T-helper 1 cell treated with Interleukin-12 subunit alpha and Interleukin-12 subunit beta and Interleukin-4 antibody, amounts not matched to agents 30 μg/mL and 1 μg/mL, for 36 hours (primary cell): ENCODE data around the gene FAM32A.

Experiments
- H3K27ac Mint-ChIP-seq: one replicate; pipeline ENCODE4 v1.8.0; 2021; ENCODE audit warnings: mild to moderate bottlenecking, mixed read lengths
- H3K27me3 Mint-ChIP-seq: one replicate; pipeline ENCODE4 v1.8.0; 2021; ENCODE audit warnings: low read depth, mixed read lengths
- H3K36me3 Mint-ChIP-seq: one replicate; pipeline ENCODE4 v1.8.0; 2021; ENCODE audit warnings: low read depth, mixed read lengths
- H3K4me1 Mint-ChIP-seq: one replicate; pipeline ENCODE4 v1.8.0; 2021; ENCODE audit warnings: low read depth, mixed read lengths
- H3K4me3 Mint-ChIP-seq: one replicate; pipeline ENCODE4 v1.8.0; 2021; ENCODE audit warnings: mild to moderate bottlenecking, moderate library complexity, mixed read lengths
- H3K9me3 Mint-ChIP-seq: one replicate; pipeline ENCODE4 v1.8.0; 2021; ENCODE audit warnings: mixed read lengths

FAM32A gene

DNA sequence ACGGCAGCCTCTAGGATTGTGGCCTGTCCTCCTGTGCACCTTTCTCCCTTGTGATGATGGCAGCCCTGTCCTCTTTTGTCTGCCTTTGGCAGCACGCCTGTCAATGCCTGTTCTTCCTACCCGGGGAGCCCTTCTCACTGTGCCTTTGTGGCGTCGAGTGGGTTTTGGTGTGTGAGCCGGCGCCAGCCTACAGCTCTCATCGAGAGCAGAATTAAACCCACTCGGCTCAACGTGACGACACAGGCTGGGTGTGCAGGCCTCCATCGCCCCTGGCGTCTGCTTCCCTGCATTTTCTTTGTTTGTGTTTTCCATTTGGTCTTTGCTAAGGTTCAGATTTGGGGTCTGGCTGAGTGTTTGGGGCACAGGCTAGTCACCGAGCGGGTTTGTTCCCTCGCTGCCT, 46.9 kb downstream of the FAM32A start:
- H3K27me3 Mint-ChIP-seq = no peaks in the 10 kb centered on the region
- peaks cover 6% of the 10 kb centered on the region for H3K4me1 Mint-ChIP-seq
- peak overlapping the region; percentile 14 for H3K27ac Mint-ChIP-seq
- no peaks in the 10 kb centered on the region for H3K9me3 Mint-ChIP-seq
- H3K36me3 Mint-ChIP-seq = peaks cover 32% of the 10 kb centered on the region
- no peak overlapping the region for H3K4me3 Mint-ChIP-seq

DNA sequence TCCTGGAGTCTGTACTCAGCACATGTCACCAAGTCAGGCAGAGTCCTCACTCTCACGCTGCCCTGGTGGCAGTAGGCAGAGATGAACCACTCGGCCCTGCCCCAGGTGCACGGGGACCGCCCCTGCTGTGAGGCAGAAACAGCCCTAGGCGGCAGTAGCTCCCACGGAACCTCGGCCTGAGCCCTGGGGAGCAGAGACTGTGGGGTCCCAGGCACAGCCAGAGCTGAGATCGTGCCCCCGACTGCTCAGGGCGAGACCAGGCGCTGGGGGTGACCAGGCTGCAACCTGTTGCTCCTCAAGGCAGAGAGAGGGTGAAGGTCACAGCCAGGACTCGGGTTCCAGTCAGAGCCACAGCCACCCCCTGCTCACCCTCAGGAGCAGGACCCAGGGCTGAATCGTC, 47.4 kb downstream of the FAM32A start:
- Mint-ChIP-seq H3K36me3 (peaks cover 32% of the 10 kb centered on the region), H3K27ac (no peak overlapping the region), H3K4me1 (peaks cover 6% of the 10 kb centered on the region), H3K27me3 (no peaks in the 10 kb centered on the region), H3K4me3 (no peak overlapping the region), H3K9me3 (no peaks in the 10 kb centered on the region)

GRCh38 chr19:16233081-16233776, 48.0 kb downstream of the FAM32A start:
- peaks cover 36% of the 10 kb centered on the region for H3K36me3 Mint-ChIP-seq

DNA sequence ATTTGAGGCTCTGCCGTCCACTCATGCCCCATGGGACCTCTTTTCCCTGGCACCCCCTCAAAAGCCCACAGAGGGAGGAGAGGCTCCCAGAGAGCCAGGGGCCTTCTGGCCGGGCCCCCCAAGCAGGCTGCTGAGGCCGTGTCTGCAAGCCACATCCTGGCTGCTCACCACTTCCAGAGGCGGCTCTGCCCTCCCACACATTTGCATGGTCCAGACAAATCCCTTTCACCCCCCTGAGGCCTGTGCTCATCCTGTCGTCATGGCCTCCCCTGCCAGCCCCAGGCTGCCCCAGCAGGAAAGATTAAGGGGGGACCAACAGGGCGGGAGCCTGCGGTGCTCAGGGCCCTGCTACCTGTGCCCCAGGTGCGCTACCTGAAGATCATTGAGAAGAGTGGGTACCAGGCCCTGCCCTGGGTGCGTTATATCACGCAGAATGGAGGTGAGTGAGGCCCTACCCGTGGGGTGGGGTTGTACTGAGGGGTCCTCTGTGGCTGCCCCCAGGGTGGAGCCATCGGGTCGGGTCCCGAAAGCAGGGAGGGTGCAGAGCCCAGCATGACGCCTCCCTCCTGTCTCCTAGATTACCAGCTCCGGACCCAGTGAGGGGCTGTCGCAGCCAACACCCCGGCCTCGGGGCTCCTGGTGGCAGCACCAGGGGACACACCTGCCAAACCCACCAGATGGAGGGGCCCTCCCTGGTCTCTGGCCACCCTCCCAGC, 48.8 kb downstream of the FAM32A start:
- H3K27ac Mint-ChIP-seq = no peak overlapping the region
- H3K27me3 Mint-ChIP-seq = no peaks in the 10 kb centered on the region
- H3K36me3 Mint-ChIP-seq = peaks cover 36% of the 10 kb centered on the region
- H3K4me1 Mint-ChIP-seq = peaks cover 10% of the 10 kb centered on the region
- H3K9me3 Mint-ChIP-seq = no peaks in the 10 kb centered on the region
- no peak overlapping the region for H3K4me3 Mint-ChIP-seq

More at GRCh38 chr19:16233081-16233776, 48.0 kb downstream of the FAM32A start:
- no peak overlapping the region for H3K4me3 Mint-ChIP-seq
- H3K27me3 Mint-ChIP-seq = no peaks in the 10 kb centered on the region
- no peaks in the 10 kb centered on the region for H3K9me3 Mint-ChIP-seq
- H3K4me1 Mint-ChIP-seq = peaks cover 9% of the 10 kb centered on the region
- H3K27ac Mint-ChIP-seq = no peak overlapping the region

- Mint-ChIP-seq H3K36me3 (peaks cover 32% of the 10 kb centered on the region), H3K27ac (no peak overlapping the region), H3K4me1 (peaks cover 10% of the 10 kb centered on the region), H3K27me3 (no peaks in the 10 kb centered on the region), H3K9me3 (no peaks in the 10 kb centered on the region), H3K4me3 (no peak overlapping the region)
These were observed 49.6 kb downstream of the FAM32A start for GRCh38 chr19:16234552-16235445.

DNA sequence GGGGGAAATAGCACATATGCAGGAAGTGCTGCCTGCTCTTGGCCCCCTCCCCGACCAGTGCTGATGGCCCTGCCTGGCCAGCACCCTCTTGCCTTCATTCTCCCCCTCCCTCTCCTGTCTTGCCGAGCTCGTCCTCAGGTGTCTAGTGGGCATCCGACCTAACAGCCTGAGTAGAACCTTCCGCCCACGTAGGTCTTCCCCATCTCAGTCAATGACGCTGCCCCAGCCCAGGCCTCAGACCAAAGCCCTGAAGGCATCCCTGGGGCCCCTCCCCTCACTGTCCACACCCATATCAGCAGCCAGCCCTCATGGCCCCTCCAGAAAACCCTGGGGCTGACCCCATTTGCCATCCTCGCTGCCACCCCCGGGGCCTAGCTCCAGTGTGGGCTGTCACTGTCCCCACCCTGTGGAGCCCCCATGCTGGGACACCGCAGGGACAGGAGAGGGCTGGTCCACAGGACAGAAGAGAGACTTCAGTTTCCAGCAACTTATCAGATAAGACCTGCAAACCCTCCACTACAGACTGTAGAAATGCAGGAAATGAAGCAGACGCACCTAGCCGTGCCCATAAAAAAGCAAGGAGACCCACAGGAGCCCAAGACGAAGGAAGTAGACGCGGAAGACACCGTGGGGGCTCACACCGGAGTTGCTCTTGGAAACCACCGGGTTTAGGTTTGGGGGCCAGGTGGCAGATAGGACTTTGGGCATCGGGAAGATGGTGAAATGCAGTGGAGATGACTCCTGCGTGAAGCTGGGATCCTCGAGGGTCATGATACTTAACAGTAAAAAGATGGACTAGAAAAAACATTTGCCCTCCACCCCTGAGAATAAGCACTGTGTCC, 50.8 kb downstream of the FAM32A start:
- Mint-ChIP-seq H3K27ac (peak overlapping the region; percentile 8), H3K4me1 (peaks cover 10% of the 10 kb centered on the region), H3K9me3 (no peaks in the 10 kb centered on the region), H3K36me3 (peaks cover 30% of the 10 kb centered on the region), H3K4me3 (no peak overlapping the region), H3K27me3 (no peaks in the 10 kb centered on the region)
